A673 (cell line): ENCODE data around the gene NID1.

Experiments
- CTCF ChIP-seq: fragments of 300-800, 200-600 bp; sonication (generic); conservative IDR thresholded peaks from 2 replicates; pipeline ENCODE4 v1.5.1; 2017; ENCODE audit warnings: low read depth, mild to moderate bottlenecking, antibody characterized with exemption, low read length, moderate library complexity, mixed read lengths
- EZH2 ChIP-seq: fragments of 200-600 bp; sonication (generic); IDR thresholded peaks from 2 replicates; pipeline ENCODE4 v1.6.1; 2017; ENCODE audit warnings: borderline replicate concordance, low read depth, mild to moderate bottlenecking, mixed read lengths, antibody characterized with exemption, low read length; ENCODE audit not compliant: poor library complexity, severe bottlenecking

- TF ChIP-seq CTCF (no peak), EZH2 (no peak)
Measured at GRCh38 chr1:235941876-235942624, 122.8 kb downstream of the NID1 start.
